ENCODE measurements around the gene SMCHD1. TPM values are rescaled to one million over a fixed set of nuclear protein-coding genes. Genes with fewer than 3 reads are reported as not detected.

Gene SMCHD1
- total and polyA plus RNA-seq, 2 experiments from 2014 or later = 18.9 to 54.2 TPM

GRCh38 chr18:2617401-2617998 is 38.0 kb upstream of the SMCHD1 start:
- Histone ChIP-seq H3K4me1 (ENCODE audit: low read depth) (no peaks in the 10 kb centered on the region), H3K36me3 (no peaks in the 10 kb centered on the region), H3K27ac (no peak overlapping the region), H3K4me3 (no peak overlapping the region), H3K9me3 (ENCODE audit: low read depth) (no peaks in the 10 kb centered on the region), H3K27me3 (no peaks in the 10 kb centered on the region)
- DNase-seq (ENCODE audit: low read depth in 1 of 2, low spot score in 1 of 2) = no peak
- no peak for TF ChIP-seq CTCF (IDR thresholded peaks at IDR 0.05; ENCODE audit: low read depth, low read length)

GRCh38 chr18:2618009-2618408 is 37.5 kb upstream of the SMCHD1 start:
- Histone ChIP-seq H3K9me3 (ENCODE audit: low read depth) (no peaks in the 10 kb centered on the region), H3K27ac (no peak overlapping the region), H3K27me3 (no peaks in the 10 kb centered on the region), H3K4me3 (no peak overlapping the region), H3K4me1 (ENCODE audit: low read depth) (no peaks in the 10 kb centered on the region), H3K36me3 (no peaks in the 10 kb centered on the region)
- TF ChIP-seq CTCF (IDR thresholded peaks at IDR 0.05; ENCODE audit: low read depth, low read length) = no peak
- DNase-seq (ENCODE audit: low read depth in 1 of 2, low spot score in 1 of 2) = no peak

GRCh38 chr18:2625217-2625616 is 30.3 kb upstream of the SMCHD1 start:
- H3K9me3 ChIP-seq (ENCODE audit: low read depth) = no peaks in the 10 kb centered on the region
- H3K4me1 ChIP-seq (ENCODE audit: low read depth) = no peaks in the 10 kb centered on the region
- no peaks in the 10 kb centered on the region for H3K36me3 ChIP-seq
- no peaks in the 10 kb centered on the region for H3K27me3 ChIP-seq
- no peak for DNase-seq (ENCODE audit: low read depth in 1 of 2, low spot score in 1 of 2)
- TF ChIP-seq CTCF (IDR thresholded peaks at IDR 0.05; ENCODE audit: low read depth, low read length) = no peak
- H3K4me3 ChIP-seq = no peak overlapping the region
- H3K27ac ChIP-seq = no peak overlapping the region

- Histone ChIP-seq H3K4me3 (no peak overlapping the region), H3K4me1 (ENCODE audit: low read depth) (no peaks in the 10 kb centered on the region), H3K27me3 (no peaks in the 10 kb centered on the region), H3K9me3 (ENCODE audit: low read depth) (no peaks in the 10 kb centered on the region), H3K27ac (no peak overlapping the region), H3K36me3 (no peaks in the 10 kb centered on the region)
- TF ChIP-seq CTCF (IDR thresholded peaks at IDR 0.05; ENCODE audit: low read depth, low read length) = no peak
- DNase-seq (ENCODE audit: low read depth in 1 of 2, low spot score in 1 of 2) = no peak
These were observed 27.7 kb upstream of the SMCHD1 start for GRCh38 chr18:2627821-2628276.

GRCh38 chr18:2629003-2629402 is 26.5 kb upstream of the SMCHD1 start:
- no peak for DNase-seq (ENCODE audit: low read depth in 1 of 2, low spot score in 1 of 2)
- no peak for TF ChIP-seq CTCF (IDR thresholded peaks at IDR 0.05; ENCODE audit: low read depth, low read length)

More at GRCh38 chr18:2629003-2629402, 26.5 kb upstream of the SMCHD1 start:
- Histone ChIP-seq H3K4me1 (ENCODE audit: low read depth) (no peaks in the 10 kb centered on the region), H3K9me3 (ENCODE audit: low read depth) (no peaks in the 10 kb centered on the region), H3K4me3 (no peak overlapping the region), H3K27ac (no peak overlapping the region), H3K27me3 (no peaks in the 10 kb centered on the region), H3K36me3 (no peaks in the 10 kb centered on the region)

Measured in cardiac muscle cell (in vitro differentiated cells and primary cell).